Stimulated activated CD4-positive, alpha-beta T cell treated with anti-CD3 and anti-CD28 coated beads, Interleukin-4, amount 100 ng/mL, for 48 hours (primary cell): Measurements from ENCODE around the gene CBX8.

Source experiments
- DNase-seq, 2 donors: peaks; one replicate each; pipeline ENCODE4 v3.0.0-alpha.2; 2020; ENCODE audit warnings: low read depth in 2 of 2

Gene CBX8

DNA sequence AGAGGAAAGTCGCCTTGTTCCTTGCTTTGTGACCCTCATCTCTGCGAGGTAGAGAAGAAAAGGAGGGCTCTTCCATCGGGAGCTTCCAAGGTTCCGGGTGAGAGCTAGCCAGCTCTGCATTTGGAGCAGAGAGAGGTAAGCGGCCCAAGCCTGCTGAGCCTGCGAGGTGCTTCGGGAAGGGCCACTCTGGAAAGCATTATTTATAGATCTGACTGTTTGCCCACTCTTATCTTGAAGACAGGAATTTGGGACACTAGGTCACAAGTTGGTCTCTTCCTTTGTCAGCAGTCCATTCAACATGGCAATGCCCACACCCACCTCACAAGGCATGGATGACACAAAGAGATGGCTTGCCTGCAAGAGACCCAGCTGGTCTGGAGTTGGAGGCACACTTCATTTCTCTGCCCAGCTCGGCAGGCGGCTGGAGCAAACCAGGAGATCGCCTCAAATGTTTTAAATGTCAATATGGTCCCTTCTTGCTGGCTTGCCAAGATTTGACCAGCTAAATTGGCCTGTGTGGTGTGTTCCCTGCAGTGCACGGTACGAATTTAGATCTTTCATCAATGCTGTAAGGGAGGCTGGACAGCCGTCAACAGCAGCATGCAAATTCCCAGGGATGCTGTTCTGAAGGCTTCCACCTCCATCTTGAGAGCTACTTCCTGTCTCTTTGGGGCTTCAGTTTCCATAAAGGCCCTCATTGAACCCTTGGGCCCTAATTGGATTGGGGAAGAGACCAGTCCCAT, 22.8 kb upstream of the CBX8 start:
- no peak for DNase-seq

DNA sequence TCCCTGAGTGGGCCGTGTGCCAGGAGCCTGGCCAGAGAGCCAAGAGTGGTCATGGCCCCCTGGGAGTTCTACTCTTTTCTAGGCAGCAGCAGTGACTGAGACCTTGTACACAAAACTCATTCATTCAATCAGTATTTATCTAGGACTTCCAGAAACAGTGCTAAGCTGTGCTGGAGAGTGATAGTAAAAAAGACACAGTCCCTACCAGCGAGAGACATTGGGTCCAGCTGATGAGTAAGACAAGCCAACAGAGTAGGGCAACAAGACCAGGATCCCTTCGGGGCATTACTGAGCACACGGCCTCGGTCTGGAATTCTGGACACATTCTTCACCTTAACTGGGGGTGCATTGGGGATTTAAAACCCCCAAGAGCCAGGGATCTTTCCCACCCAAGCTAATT, 22.2 kb upstream of the CBX8 start:
- no peak for DNase-seq

- no peak for DNase-seq
Measured at GRCh38 chr17:79818026-79818758, 21.3 kb upstream of the CBX8 start.

DNA sequence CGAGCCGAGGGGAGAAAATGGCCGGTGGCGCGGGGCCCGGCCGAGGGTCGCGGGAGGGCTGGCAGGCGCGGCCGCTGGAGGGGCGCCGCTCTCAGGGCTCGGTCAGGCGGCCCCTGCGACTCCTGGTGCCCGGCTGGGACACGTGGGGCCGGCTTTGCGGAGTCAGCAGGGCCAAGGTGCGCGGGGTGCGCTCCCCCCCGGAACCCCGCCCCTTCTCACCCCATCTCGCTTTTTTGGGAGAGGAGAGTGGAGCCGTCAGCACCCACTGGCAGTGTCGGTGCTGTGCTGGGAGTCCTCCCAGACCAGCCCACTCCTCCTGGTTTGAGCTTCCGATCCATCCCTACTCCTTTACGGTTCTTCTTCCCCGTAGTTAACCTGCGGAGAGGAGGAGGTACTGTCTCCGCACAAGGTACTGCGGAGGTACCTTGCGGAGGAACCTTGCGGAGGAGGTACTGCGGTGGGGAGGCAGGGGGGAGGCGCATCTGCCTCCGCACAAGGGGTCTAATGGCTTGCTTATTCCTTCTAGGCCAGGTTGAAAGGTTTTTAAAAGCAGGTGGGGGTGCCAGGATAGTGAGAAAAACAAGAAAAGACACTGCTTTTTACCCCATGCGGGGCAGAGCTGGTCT, 19.1 kb upstream of the CBX8 start:
- no peak for DNase-seq

GRCh38 chr17:79814974-79815835, 18.3 kb upstream of the CBX8 start:
- DNase-seq = no peak

- no peak for DNase-seq
Measured at GRCh38 chr17:79814127-79814973, 17.5 kb upstream of the CBX8 start.

GRCh38 chr17:79813297-79814126, 16.6 kb upstream of the CBX8 start:
- DNase-seq = no peak

- DNase-seq = no peak
Measured at GRCh38 chr17:79812353-79813258, 15.7 kb upstream of the CBX8 start.

- no peak for DNase-seq
Measured at GRCh38 chr17:79811868-79812352, 15.0 kb upstream of the CBX8 start.

- DNase-seq = no peak
Measured at GRCh38 chr17:79811011-79811867, 14.4 kb upstream of the CBX8 start.

DNA sequence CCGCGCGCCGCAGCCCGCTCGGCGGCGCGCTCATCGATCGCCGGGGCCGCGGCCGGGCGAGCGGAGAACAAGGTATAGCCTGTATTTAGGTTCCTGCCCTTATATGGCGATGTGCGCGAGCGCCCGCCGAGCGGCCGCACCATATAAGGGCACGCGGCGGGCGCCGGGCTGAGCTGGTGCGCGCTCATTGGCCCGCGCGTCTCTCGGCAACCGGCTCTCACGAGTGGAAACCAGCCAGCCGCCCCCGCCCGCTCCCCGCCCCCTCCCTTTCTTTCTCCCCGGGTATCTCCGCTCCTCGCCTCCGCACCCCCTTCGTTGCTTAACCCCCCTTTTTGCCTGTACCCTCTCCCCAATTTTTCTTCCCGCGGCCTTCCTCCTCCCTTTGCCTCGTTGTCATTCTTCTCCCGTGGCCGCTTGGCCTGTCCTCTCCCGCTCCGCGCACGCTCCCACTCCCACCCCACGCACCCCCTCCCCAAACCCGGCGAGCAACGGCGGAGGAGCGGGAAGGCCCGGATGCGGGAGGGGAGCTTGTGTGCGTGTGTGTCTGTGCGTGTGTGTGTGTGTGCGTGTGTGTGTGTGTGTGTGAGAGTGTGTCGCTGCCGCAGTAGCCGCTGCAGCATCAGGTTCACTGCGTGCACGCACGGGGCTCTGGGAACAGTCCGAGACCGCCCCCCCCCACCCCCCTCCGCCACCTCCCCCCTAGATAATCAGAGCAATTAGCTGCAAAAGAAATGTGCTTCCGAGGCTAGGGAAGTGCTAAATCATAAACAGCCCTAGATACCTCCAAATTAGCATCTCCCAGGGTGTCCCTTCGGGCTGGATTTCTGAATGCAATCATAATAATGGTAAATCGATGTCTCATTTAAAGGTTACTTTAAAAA, 13.5 kb upstream of the CBX8 start:
- peak; percentile 60 to 68 for DNase-seq

DNA sequence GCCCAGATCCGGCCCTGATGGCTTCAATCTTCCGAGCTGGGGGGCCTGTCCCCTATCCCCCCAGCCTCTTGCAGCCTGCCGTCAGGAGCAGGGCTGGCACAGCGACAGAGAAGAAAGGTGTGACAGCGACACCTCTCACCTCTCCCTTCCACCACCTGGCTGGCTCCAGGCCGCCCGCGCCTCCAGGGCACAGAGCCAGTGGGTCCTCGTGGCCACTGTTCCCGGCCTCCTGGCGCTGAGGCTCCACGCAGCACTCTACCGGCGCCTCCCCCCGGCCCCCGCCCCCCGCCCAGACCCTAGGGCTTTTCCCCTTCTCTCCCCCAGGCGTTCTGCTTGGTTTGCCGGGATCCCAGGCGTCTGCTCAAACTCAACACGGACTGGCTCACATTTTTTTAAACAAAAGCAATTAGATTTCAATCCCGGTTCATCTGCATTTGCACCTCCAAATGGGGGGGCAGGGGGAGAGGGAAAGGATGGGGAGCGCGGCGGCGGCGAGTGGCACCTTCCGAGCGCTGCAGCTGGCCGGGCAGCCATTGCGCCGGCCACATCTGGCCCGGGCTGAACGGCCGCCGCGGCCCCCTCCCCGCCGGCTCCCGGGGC, 12.8 kb upstream of the CBX8 start:
- DNase-seq = no peak

DNA sequence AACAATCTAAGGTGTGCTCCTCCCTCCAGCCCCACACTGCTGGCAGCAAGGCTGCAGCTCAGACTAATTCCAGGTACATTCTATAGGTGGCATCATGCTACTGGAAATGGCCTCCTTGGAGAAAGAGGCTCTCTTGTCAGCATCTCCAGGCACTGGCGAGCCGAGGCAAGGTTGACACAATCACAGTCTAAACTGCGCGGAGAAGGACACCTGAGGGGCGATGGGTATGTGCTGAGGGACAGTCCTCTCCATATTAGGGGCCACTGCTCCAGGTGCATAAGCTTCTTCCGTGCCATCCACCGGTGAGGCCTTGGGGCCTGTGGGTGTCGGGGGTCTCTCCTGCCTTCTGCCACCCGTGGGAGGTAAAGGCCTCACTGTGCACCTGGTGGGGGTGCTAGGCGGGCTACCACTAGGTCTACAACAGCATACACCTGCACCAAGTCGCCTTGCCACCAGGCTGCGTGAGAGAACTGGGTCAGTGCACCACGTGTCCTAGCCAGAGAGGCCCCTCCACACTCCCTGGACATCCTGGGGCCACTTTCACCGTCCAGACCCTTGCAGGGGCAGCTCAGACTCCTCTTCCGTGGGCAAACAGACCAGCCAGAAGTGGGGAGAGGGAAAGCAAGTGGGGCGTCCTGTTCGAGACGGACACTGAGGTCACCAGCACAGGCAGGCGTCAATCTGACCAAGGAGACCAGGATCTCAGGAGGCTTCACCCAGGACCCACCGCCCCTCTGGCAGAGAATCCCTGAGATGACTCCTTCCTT, 12.1 kb upstream of the CBX8 start:
- DNase-seq = no peak

DNA sequence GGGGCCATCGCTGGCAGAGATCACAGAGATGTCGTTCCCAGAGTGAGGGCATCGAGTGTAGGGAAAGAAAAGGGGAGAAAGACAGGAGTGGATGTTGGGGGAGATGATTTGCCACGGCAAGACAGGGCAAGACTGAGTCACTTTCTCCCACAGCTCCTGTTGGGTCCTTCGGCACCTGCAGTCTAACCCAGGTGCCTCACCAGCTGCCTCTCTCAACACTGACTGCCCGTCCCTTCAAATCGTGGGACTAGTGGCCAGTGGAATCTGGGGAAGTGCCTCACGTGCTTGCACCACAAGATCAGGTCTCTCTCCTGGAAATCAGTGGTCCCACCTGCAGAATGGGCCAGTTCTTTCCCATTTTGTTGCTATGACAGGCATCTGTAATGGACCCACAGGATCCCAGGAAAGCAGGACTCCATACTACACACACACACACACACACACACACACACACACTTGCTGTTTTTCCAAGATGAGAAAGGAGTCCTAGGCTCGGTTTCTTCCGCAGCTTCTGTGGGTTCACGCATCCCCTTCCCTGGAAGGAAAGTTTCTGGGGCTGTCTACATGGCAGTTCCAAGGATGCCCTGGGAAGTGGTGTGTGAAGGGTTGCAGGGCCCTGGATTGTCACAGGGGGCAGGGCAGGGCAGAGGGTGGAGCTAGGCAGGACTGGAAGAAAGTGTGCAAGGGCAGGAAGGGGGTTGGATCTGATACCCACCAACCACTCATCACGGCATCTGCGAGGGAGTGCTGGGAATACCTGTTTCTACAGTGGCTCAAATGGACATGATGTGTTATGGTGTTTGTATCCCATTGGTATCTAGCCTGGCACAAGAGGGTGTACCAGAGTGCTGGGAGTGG, 10.2 kb upstream of the CBX8 start:
- no peak for DNase-seq

DNA sequence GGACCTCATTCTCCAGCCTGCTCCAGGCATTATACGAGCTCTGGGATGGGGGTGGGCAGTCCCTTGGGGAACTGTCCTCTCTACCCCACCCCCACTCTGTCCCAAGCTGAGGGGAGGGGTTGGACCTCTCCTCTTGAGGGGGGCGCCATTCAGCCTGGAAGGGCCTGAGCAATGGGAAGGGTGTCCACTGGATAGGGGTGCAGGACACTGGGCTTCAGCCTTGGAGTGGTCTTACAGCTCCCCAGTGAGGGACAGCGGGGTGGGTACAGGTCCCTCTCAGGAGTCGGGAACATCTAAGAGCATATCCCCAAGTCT, 9.5 kb upstream of the CBX8 start:
- no peak for DNase-seq
